GM19193 (cell line): Measurements from ENCODE around the gene SLCO4C1.

Experiments used
- POLR2A ChIP-seq: IDR thresholded peaks from 4 replicates; pipeline ENCODE4 v1.6.1; 2011; ENCODE audit not compliant: insufficient read depth, insufficient read length; ENCODE audit errors: extremely low read depth

Gene SLCO4C1

GRCh38 chr5:102296178-102296817 is at the start of gene SLCO4C1:
Gene SLCO4C1, minus strand, starts transcription at chr5:102296284. Its CDS starts 22 bp downstream, at chr5:102296262.
- TF ChIP-seq POLR2A: peak; percentile 56

- no peak for TF ChIP-seq POLR2A
Observed at GRCh38 chr5:102341681-102342288, 45.7 kb upstream of the SLCO4C1 start.

- no peak for TF ChIP-seq POLR2A
Observed at GRCh38 chr5:102324714-102325113, 28.6 kb upstream of the SLCO4C1 start.

GRCh38 chr5:102314328-102314727 is 18.2 kb upstream of the SLCO4C1 start:
- no peak for TF ChIP-seq POLR2A

GRCh38 chr5:102313912-102314311 is 17.8 kb upstream of the SLCO4C1 start:
- no peak for TF ChIP-seq POLR2A

GRCh38 chr5:102312586-102313370 is 16.7 kb upstream of the SLCO4C1 start:
- no peak for TF ChIP-seq POLR2A

- no peak for TF ChIP-seq POLR2A
Observed at GRCh38 chr5:102309586-102309985, 13.5 kb upstream of the SLCO4C1 start.

- no peak for TF ChIP-seq POLR2A
Observed at GRCh38 chr5:102307232-102307631, 11.1 kb upstream of the SLCO4C1 start.

- TF ChIP-seq POLR2A: no peak
Observed at GRCh38 chr5:102306121-102306520, 10.0 kb upstream of the SLCO4C1 start.

GRCh38 chr5:102295534-102296177 is 428 bp downstream of the SLCO4C1 start:
- TF ChIP-seq POLR2A: no peak

GRCh38 chr5:102294886-102295395 is 1.1 kb downstream of the SLCO4C1 start:
- no peak for TF ChIP-seq POLR2A

- TF ChIP-seq POLR2A: no peak
Observed at GRCh38 chr5:102290004-102290403, 6.1 kb downstream of the SLCO4C1 start.

GRCh38 chr5:102289251-102289899 is 6.7 kb downstream of the SLCO4C1 start:
- TF ChIP-seq POLR2A: no peak

- TF ChIP-seq POLR2A: no peak
Observed at GRCh38 chr5:102288630-102289029, 7.5 kb downstream of the SLCO4C1 start.
